Measurements from ENCODE around the gene PDC.
"Not testable (repeated sequence)": the region's sequence is repeated elsewhere in the genome, so short reads cannot be mapped to it uniquely, and the experiment has no call there.

The PDC gene

GRCh38 chr1:186421446-186421845, 39.5 kb downstream of the PDC start:
- Histone ChIP-seq H3K27ac (ENCODE audit: low read depth, low read length) (no peak overlapping the region), H3K27me3 (ENCODE audit: control insufficient read depth, insufficient read depth, low read length) (no peaks in the 10 kb centered on the region), H3K36me3 (ENCODE audit: control insufficient read depth, insufficient read depth, low read length) (peaks cover 7% of the 10 kb centered on the region), H3K4me1 (ENCODE audit: control insufficient read depth, insufficient read depth, low read length) (no peaks in the 10 kb centered on the region), H3K4me3 (ENCODE audit: low read length) (no peak overlapping the region), H3K9ac (ENCODE audit: low read length) (no peak overlapping the region)

GRCh38 chr1:186420923-186421322, 40.0 kb downstream of the PDC start:
- Histone ChIP-seq H3K4me1 (ENCODE audit: control insufficient read depth, insufficient read depth, low read length) (no peaks in the 10 kb centered on the region), H3K27me3 (ENCODE audit: control insufficient read depth, insufficient read depth, low read length) (no peaks in the 10 kb centered on the region), H3K9ac (ENCODE audit: low read length) (no peak overlapping the region), H3K36me3 (ENCODE audit: control insufficient read depth, insufficient read depth, low read length) (peaks cover 7% of the 10 kb centered on the region), H3K27ac (ENCODE audit: low read depth, low read length) (no peak overlapping the region), H3K4me3 (ENCODE audit: low read length) (no peak overlapping the region)

DNA sequence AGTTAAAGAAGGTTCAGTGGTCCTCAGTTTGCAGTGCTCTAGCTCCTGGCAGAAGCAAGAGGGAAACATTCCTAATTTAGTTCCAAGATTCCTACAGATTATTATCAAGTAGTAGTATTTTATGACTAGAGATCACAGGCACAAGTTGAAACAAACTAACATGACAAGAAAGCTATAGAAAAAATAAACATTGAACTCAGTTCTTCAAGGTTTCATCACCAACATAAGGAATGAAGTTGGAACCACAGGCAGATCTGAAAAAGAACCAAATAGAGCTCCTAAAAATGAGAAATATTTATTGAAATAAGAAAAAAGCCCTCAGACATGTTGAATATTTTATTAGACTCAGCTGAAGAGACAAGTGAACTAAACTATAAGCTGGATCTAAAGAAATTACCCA, 40.6 kb downstream of the PDC start:
- peaks cover 10% of the 10 kb centered on the region for H3K36me3 ChIP-seq (ENCODE audit: control insufficient read depth, insufficient read depth, low read length)
- no peaks in the 10 kb centered on the region for H3K4me1 ChIP-seq (ENCODE audit: control insufficient read depth, insufficient read depth, low read length)
- no peak overlapping the region for H3K4me3 ChIP-seq (ENCODE audit: low read length)
- no peak overlapping the region for H3K9ac ChIP-seq (ENCODE audit: low read length)
- H3K27ac ChIP-seq (ENCODE audit: low read depth, low read length): no peak overlapping the region
- no peaks in the 10 kb centered on the region for H3K27me3 ChIP-seq (ENCODE audit: control insufficient read depth, insufficient read depth, low read length)

DNA sequence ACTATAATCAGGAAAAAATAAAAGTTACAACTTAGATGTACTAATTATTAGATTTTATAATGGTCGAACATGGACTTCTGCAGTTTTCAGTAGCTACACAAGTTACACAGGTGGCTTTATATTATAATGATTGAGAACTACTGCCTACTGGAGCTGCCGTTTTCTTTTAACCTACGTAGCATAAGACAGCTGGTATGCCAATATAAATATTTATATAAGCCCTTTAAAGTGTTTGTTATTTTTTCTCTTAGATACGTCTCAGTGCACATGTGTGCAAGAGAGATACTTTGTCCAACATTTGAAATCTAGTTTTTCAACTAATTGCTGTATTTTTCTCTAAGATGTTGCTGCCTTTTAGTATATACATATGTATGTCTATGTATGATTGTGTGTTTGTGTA, 42.4 kb downstream of the PDC start:
- Histone ChIP-seq H3K27ac (ENCODE audit: low read depth, low read length) (no peak overlapping the region), H3K9ac (ENCODE audit: low read length) (no peak overlapping the region), H3K36me3 (ENCODE audit: control insufficient read depth, insufficient read depth, low read length) (peaks cover 10% of the 10 kb centered on the region), H3K27me3 (ENCODE audit: control insufficient read depth, insufficient read depth, low read length) (no peaks in the 10 kb centered on the region), H3K4me1 (ENCODE audit: control insufficient read depth, insufficient read depth, low read length) (no peaks in the 10 kb centered on the region), H3K4me3 (ENCODE audit: low read length) (no peak overlapping the region)

GRCh38 chr1:186413319-186413718, 47.6 kb downstream of the PDC start:
- H3K9ac ChIP-seq (ENCODE audit: low read length): no peak overlapping the region
- no peaks in the 10 kb centered on the region for H3K27me3 ChIP-seq (ENCODE audit: control insufficient read depth, insufficient read depth, low read length)
- no peak overlapping the region for H3K4me3 ChIP-seq (ENCODE audit: low read length)
- peaks cover 3% of the 10 kb centered on the region for H3K36me3 ChIP-seq (ENCODE audit: control insufficient read depth, insufficient read depth, low read length)
- no peaks in the 10 kb centered on the region for H3K4me1 ChIP-seq (ENCODE audit: control insufficient read depth, insufficient read depth, low read length)
- H3K27ac ChIP-seq (ENCODE audit: low read depth, low read length): no peak overlapping the region

DNA sequence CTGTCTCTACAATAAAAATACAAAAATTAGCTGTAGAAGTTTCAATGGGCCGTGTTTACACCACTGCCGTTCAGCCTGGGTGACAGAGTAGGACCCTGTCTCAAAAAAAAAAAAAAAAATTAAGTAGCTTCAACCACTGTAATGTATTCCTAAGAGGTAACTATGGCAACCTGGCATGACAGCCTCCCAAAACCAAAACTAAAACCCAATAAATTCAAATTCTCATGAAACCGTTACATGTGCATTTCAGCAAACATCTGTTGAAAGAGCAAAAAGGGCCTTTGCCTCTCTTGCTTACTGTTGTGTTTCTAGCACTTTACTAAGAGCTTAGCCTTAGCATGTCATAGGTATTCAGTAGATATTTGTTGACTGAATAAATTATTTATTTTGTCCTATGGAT, 51.8 kb downstream of the PDC start:
- Histone ChIP-seq H3K27ac (ENCODE audit: low read depth, low read length) (no peak overlapping the region), H3K9ac (ENCODE audit: low read length) (no peak overlapping the region), H3K4me1 (ENCODE audit: control insufficient read depth, insufficient read depth, low read length) (no peaks in the 10 kb centered on the region), H3K4me3 (ENCODE audit: low read length) (no peak overlapping the region), H3K27me3 (ENCODE audit: control insufficient read depth, insufficient read depth, low read length) (no peaks in the 10 kb centered on the region), H3K36me3 (ENCODE audit: control insufficient read depth, insufficient read depth, low read length) (peaks cover 2% of the 10 kb centered on the region)

DNA sequence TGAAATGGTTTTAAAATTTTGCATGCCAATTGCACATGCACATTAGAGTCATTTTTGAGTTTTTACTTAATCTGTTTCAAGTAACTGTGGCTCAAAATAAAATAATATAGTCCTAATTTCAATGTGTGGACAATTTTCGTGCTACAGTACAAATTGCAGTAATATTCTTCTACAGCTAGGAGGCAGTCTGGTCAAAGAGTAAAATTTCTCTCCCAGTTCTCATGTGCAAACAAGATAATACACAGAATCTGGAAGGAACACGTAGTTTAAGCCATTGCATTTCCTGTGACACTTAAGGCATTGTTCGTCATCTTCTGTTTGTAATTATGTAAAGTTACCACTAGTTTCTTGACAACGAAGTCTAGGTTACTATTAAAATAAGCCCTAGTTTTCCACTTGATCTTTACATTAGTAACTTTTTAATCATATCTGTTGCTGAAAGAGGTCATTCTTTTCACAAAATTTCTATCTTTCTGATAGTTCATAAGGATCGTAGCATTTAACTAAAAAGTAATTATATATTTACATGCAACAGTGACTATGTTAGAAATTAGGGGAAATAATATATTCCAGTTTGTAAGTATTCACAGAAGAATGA, 56.4 kb downstream of the PDC start:
- Histone ChIP-seq H3K4me3 (ENCODE audit: low read length) (no peak overlapping the region), H3K27ac (ENCODE audit: low read depth, low read length) (no peak overlapping the region), H3K4me1 (ENCODE audit: control insufficient read depth, insufficient read depth, low read length) (no peaks in the 10 kb centered on the region), H3K27me3 (ENCODE audit: control insufficient read depth, insufficient read depth, low read length) (no peaks in the 10 kb centered on the region), H3K36me3 (ENCODE audit: control insufficient read depth, insufficient read depth, low read length) (peaks cover 2% of the 10 kb centered on the region), H3K9ac (ENCODE audit: low read length) (no peak overlapping the region)

- Histone ChIP-seq H3K4me1 (ENCODE audit: control insufficient read depth, insufficient read depth, low read length) (no peaks in the 10 kb centered on the region), H3K4me3 (ENCODE audit: low read length) (no peak overlapping the region), H3K27me3 (ENCODE audit: control insufficient read depth, insufficient read depth, low read length) (no peaks in the 10 kb centered on the region), H3K9ac (ENCODE audit: low read length) (no peak overlapping the region), H3K27ac (ENCODE audit: low read depth, low read length) (no peak overlapping the region), H3K36me3 (ENCODE audit: control insufficient read depth, insufficient read depth, low read length) (peaks cover 5% of the 10 kb centered on the region)
Measured at GRCh38 chr1:186403632-186404031, 57.3 kb downstream of the PDC start.

DNA sequence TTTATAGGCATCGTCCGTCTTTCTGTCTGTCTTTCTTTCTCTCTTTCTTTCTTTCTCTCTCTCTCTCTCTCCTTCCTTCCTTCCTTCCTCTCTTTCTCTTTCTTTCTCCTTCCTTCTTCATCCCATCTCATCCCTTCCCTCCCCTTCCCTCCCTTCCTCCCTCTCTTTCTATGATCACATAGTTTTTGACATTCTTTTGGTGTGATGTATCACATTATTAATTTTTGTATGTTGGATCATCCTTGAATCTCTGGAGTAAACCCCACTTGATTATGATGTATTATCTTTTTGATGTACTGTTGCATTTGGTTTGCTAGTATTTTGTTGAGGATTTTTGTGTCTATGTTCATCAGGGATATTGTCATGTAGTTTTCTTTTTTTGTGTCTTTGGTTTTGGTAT, 59.5 kb downstream of the PDC start:
- H3K36me3 ChIP-seq (ENCODE audit: control insufficient read depth, insufficient read depth, low read length); H3K27ac ChIP-seq (ENCODE audit: low read depth, low read length): not testable (repeated sequence)

More for the DNA sequence above, 59.5 kb downstream of the PDC start:
- not testable (repeated sequence) for H3K4me3 ChIP-seq (ENCODE audit: low read length); H3K4me1 ChIP-seq (ENCODE audit: control insufficient read depth, insufficient read depth, low read length); H3K27me3 ChIP-seq (ENCODE audit: control insufficient read depth, insufficient read depth, low read length); H3K9ac ChIP-seq (ENCODE audit: low read length)

Measured in rectal smooth muscle tissue (tissue), 1 donor.